K562 (cell line): ENCODE measurements around the gene TPI1. TPM values are rescaled to one million over a fixed set of nuclear protein-coding genes. Genes with fewer than 3 reads are reported as not detected.

ENCODE experiments used
- ATAC-seq: fragments of 200-7000 bp; cut with Tn5 transposase; 3 replicates; pipeline ENCODE4 v1.9.1; 2020; ENCODE audit warnings: moderate library complexity
- BruUV-seq: library from RNA; stranded (reverse); fragments of 400-500 nt; replicated peaks from 2 replicates; lab custom pipeline; 2021; lab: Mats Ljungman, UMichigan
- CTCF ChIA-PET: fragments of 300-600 bp; formaldehyde crosslinking; extraction: SDS; loops from one replicate; lab custom pipeline; 2021; ENCODE audit warnings: low intra/inter-chr PET ratio; lab: Yijun Ruan, JAX
- POLR2A ChIA-PET: fragments of 300-600, 350-650 bp; sonication (Branson Sonifier 250); formaldehyde crosslinking; extraction: SDS; loops from one replicate; lab custom pipeline; 2021; ENCODE audit warnings: antibody characterized with exemption, inconsistent platforms; lab: Yijun Ruan, JAX
- DNase-seq, 4 experiments: peaks; one replicate each; pipeline versions ENCODE4 v3.0.0 to v3.0.0-alpha.2; 2011 to 2018; ENCODE audit warnings: low spot score in 3 of 4, mixed read lengths in 3 of 4; ENCODE audit errors: extremely low read depth in 1 of 4
- FAIRE-seq: peaks from 2 replicates; lab custom pipeline; 2011; peaks lifted over from hg19 to GRCh38; lab: Jason Lieb, UNC
- H2AFZ ChIP-seq: 2 replicates; pipeline ENCODE4 v1.6.0; 2011; ENCODE audit warnings: low read depth, low read length, control low read depth, inconsistent platforms
- H3K27ac ChIP-seq: fragments of 200-600 bp; 3 replicates; pipeline ENCODE4 v1.8.0; 2011; ENCODE audit warnings: low read depth, mild to moderate bottlenecking, control low read depth, inconsistent platforms, low read length, moderate library complexity, mixed read lengths; ENCODE audit errors: extremely low read depth
- H3K27me3 ChIP-seq, 2 experiments: fragments of 300-600 bp in 1 of 2; 2 replicates in 1 of 2; 3 replicates in 1 of 2; pipeline versions ENCODE4 v1.6.0 to v1.8.0; 2011; ENCODE audit warnings: inconsistent platforms in 2 of 2, low read length in 2 of 2, mild to moderate bottlenecking in 1 of 2, mixed read lengths in 1 of 2, moderate library complexity in 1 of 2; ENCODE audit not compliant: control insufficient read depth in 2 of 2, insufficient read depth in 2 of 2
- H3K36me3 ChIP-seq: fragments of 300-600 bp; 3 replicates; pipeline ENCODE4 v1.8.0; 2011; ENCODE audit warnings: mild to moderate bottlenecking, low read length, inconsistent platforms; ENCODE audit not compliant: control insufficient read depth, insufficient read depth
- H3K4me1 ChIP-seq, 2 experiments: fragments of 200-600 bp in 1 of 2; replicated peaks in 1 of 2; 2 replicates in 1 of 2; 3 replicates in 1 of 2; pipeline versions ENCODE4 v1.5.1 to v1.8.0; 2011; ENCODE audit warnings: inconsistent platforms in 2 of 2, low read length in 2 of 2, mild to moderate bottlenecking in 1 of 2, mixed read lengths in 1 of 2, moderate library complexity in 1 of 2; ENCODE audit not compliant: control insufficient read depth in 2 of 2, insufficient read depth in 2 of 2
- H3K4me2 ChIP-seq: 2 replicates; pipeline ENCODE4 v1.6.1; 2011; ENCODE audit warnings: low read length, control low read depth, inconsistent platforms, mixed read lengths; ENCODE audit not compliant: insufficient read depth
- H3K4me3 ChIP-seq: fragments of 200-600 bp; sonication (generic), shearing (Covaris generic); 2 replicates; pipeline ENCODE4 v1.5.1; 2016; ENCODE audit warnings: control low read depth, inconsistent platforms
- H3K79me2 ChIP-seq: fragments of 200-600 bp; 3 replicates; pipeline ENCODE4 v1.8.0; 2011; ENCODE audit warnings: low read length, inconsistent platforms; ENCODE audit not compliant: control insufficient read depth, insufficient read depth
- H3K9ac ChIP-seq, 2 experiments: 2 replicates each; pipeline versions ENCODE4 v1.6.0 to v1.6.1; 2011; ENCODE audit warnings: low read depth in 2 of 2, low read length in 2 of 2, control low read depth in 1 of 2, inconsistent platforms in 1 of 2, mild to moderate bottlenecking in 1 of 2, mixed read lengths in 1 of 2; ENCODE audit not compliant: insufficient read depth in 1 of 2
- H3K9me1 ChIP-seq: one replicate; pipeline ENCODE4 v1.6.0; 2011; ENCODE audit warnings: inconsistent platforms, mild to moderate bottlenecking, low read length, moderate library complexity; ENCODE audit not compliant: control insufficient read depth, insufficient read depth
- H3K9me3 ChIP-seq: replicated peaks from 2 replicates; pipeline ENCODE4 v1.5.1; 2011; ENCODE audit warnings: low read depth, low read length, inconsistent platforms; ENCODE audit not compliant: control insufficient read depth, insufficient read depth
- H4K20me1 ChIP-seq: replicated peaks from 2 replicates; pipeline ENCODE4 v1.6.1; 2011; ENCODE audit warnings: low read length, inconsistent platforms, mixed read lengths; ENCODE audit not compliant: control insufficient read depth, insufficient read depth
- ERF ChIP-seq: fragments of 450-650 bp; formaldehyde crosslinking; IDR thresholded peaks from 2 replicates; pipeline ENCODE4 v1.4.0; 2020; ENCODE audit warnings: mild to moderate bottlenecking, mixed read lengths
- HOXB6 ChIP-seq: fragments of 250-450 bp; sonication (Bioruptor Pico); IDR thresholded peaks from 2 replicates; pipeline ENCODE4 v1.5.1; 2022; ENCODE audit warnings: mild to moderate bottlenecking, borderline replicate concordance
- MTA2 ChIP-seq: fragments of 450-650 bp; IDR thresholded peaks from 2 replicates; pipeline ENCODE4 v1.6.1; 2016; ENCODE audit warnings: low read depth
- NFIC ChIP-seq: fragments of 450-650 bp; IDR thresholded peaks from 2 replicates; pipeline ENCODE4 v1.6.1; 2017; ENCODE audit warnings: mild to moderate bottlenecking, inconsistent platforms
- POLR2G ChIP-seq: fragments of 200-400 bp; formaldehyde crosslinking; IDR thresholded peaks from 2 replicates; pipeline ENCODE4 v1.6.1; 2017; ENCODE audit warnings: low read depth, mild to moderate bottlenecking, antibody characterized with exemption, low read length, moderate library complexity
- RBFOX2 ChIP-seq: fragments of 200-400 bp; formaldehyde crosslinking; IDR thresholded peaks from 2 replicates; pipeline ENCODE4 v1.6.1; 2017; ENCODE audit warnings: low read depth, mild to moderate bottlenecking, low read length, moderate library complexity
- ZNF668 ChIP-seq: fragments of 250-450 bp; sonication (Bioruptor Pico); IDR thresholded peaks from 2 replicates; pipeline ENCODE4 v1.8.0; 2022; ENCODE audit warnings: mild to moderate bottlenecking, inconsistent platforms
- WGBS: fragments of 100-300 bp; shearing (Covaris generic); methylation state at CpG from one replicate; pipeline ENCODE4 v1.1.6; 2016; ENCODE audit warnings: low coverage, mixed read lengths; ENCODE audit not compliant: insufficient coverage; ENCODE audit errors: missing lambda C conversion rate; 5-methylcytosine and 5-hydroxymethylcytosine counted together
- in situ Hi-C: fragments of 300-500 bp; cut with MboI; formaldehyde crosslinking; loops from 4 replicates; pipeline ENCODE4 v1.15.0; 2018; ENCODE audit warnings: inconsistent platforms, mixed read lengths
- intact Hi-C: fragments of 100-400 bp; cut with micrococcal nuclease; formaldehyde crosslinking; loops from 2 replicates; pipeline ENCODE4 v1.14.2; 2022
- polyA plus RNA-seq, 8 experiments: library from polyadenylated mRNA; depleted of rRNA in 4 of 8; stranded (reverse) in 5 of 8; unstranded in 3 of 8; fragments of >200 nt; fragmentation: Nextera tagmentation in 2 of 8; fragmentation: Illumina TruSeq in 1 of 8; extraction: Ambion mirVana in 2 of 8; extraction: Trizol in 1 of 8; gene quantifications; 2 replicates each; pipeline versions ENCODE4 v1.2.1 to v1.2.3, GENCODE V29; 2011 to 2014; ENCODE audit warnings: inconsistent platforms in 1 of 8, missing spikeins in 1 of 8
- total RNA-seq, 7 experiments: library from RNA; depleted of rRNA in 6 of 7; stranded (reverse); fragments of >200 nt in 6 of 7; fragmentation: Illumina TruSeq in 2 of 7; extraction: Trizol in 2 of 7; gene quantifications; 2 replicates each; pipeline versions ENCODE4 v1.2.1 to v1.2.3, GENCODE V29; 2011 to 2021; ENCODE audit warnings: low replicate concordance in 1 of 7

The TPI1 gene
- total and polyA plus RNA-seq, 9 of the 15 experiments (the other 6 are each of a cell fraction or from before 2014, with no cell fraction given) = 662 to 4,971 (median 892) TPM

- no peaks in the 10 kb centered on the region for H3K27me3 ChIP-seq
- H3K9me1 ChIP-seq = no peaks in the 10 kb centered on the region
- no peaks in the 10 kb centered on the region for H3K9me3 ChIP-seq
- H4K20me1 ChIP-seq = no peaks in the 10 kb centered on the region; the same call in 1 of the 2 replicates
- WGBS = 94% methylated on average over 10 of the region's 16 CpGs
- no peak overlapping the region for H2AFZ ChIP-seq
- CTCF ChIA-PET = no interaction called here
- H3K36me3 ChIP-seq = peaks cover 57% of the 10 kb centered on the region; the same call in 2 of the 3 replicates
- in situ Hi-C loops (no loop called here), intact Hi-C loops (no loop called here)
- TF ChIP-seq NFIC = no peak
- no peak for TF ChIP-seq ZNF668 (CRISPR knock-in tag)
- no peak for TF ChIP-seq HOXB6 (CRISPR knock-in tag)
- no peak for TF ChIP-seq ERF (CRISPR knock-in tag)
- no TSS peak for BruUV-seq
- no peak overlapping the region for H3K4me3 ChIP-seq
- no peak overlapping the region for H3K4me2 ChIP-seq
- H3K79me2 ChIP-seq = no peaks in the 10 kb centered on the region
- ATAC-seq = no peak
- peaks cover 3 to 39% of the 10 kb centered on the region in 2 experiments; a peak in 4 of 5 replicates for H3K4me1 ChIP-seq
- POLR2A ChIA-PET = interaction anchor here (0.6 to 1.2 kb wide), 3 partner anchors 10 to 859 kb away, joined by 3 to 5 read pairs (median 3); partner anchors contain the start of gene GDF3
- no peak for FAIRE-seq
- no peak for DNase-seq
- no peak overlapping the region for H3K27ac ChIP-seq
- H3K9ac ChIP-seq = no peak overlapping the region
Observed at GRCh38 chr12:6836851-6837250, 30.5 kb upstream of the TPI1 start.

GRCh38 chr12:6837370-6838060 is 29.8 kb upstream of the TPI1 start:
- Histone ChIP-seq H3K9me1 (no peaks in the 10 kb centered on the region), H3K27me3 (no peaks in the 10 kb centered on the region), H3K79me2 (no peaks in the 10 kb centered on the region), H3K4me3 (no peak overlapping the region), H2AFZ (no peak overlapping the region), H3K9me3 (no peaks in the 10 kb centered on the region), H4K20me1 (no peaks in the 10 kb centered on the region; the same call in 1 of the 2 replicates), H3K9ac (no peak overlapping the region; a peak in 1 of 4 replicates), H3K36me3 (peaks cover 57% of the 10 kb centered on the region; the same call in 2 of the 3 replicates), H3K27ac (no peak overlapping the region), H3K4me1 (peaks cover 3 to 39% of the 10 kb centered on the region in 2 experiments; a peak in 4 of 5 replicates), H3K4me2 (no peak overlapping the region)
- intact Hi-C loops (no loop called here), in situ Hi-C loops (no loop called here)
- ChIA-PET CTCF (no interaction called here), POLR2A (interaction anchor here (0.6 to 1.2 kb wide), 5 partner anchors 9 to 858 kb away, joined by 3 to 5 read pairs (median 3); partner anchors contain the start of gene GDF3)
- no peak for ATAC-seq
- no peak for FAIRE-seq
- WGBS = 88% methylated on average over 13 of the region's 26 CpGs
- peak; percentile 42 for TF ChIP-seq RBFOX2
- TF ChIP-seq MTA2 = no peak
- TF ChIP-seq POLR2G = peak; percentile 44
- no peak for DNase-seq
- BruUV-seq = no TSS peak
